Activated CD4-positive, CD25-positive, alpha-beta regulatory T cell treated with anti-CD3 and anti-CD28 coated beads, Interleukin-2, amount 50 U/mL, for 24 hours (primary cell): ENCODE results near the gene DGCR8.
A peak's percentile ranks its signal among the peaks of the same experiment; 100 is the strongest.
"Not testable (repeated sequence)": the region's sequence is repeated elsewhere in the genome, so short reads cannot be mapped to it uniquely, and the experiment has no call there.

Experiments
- ATAC-seq, 2 donors: fragments of 150-1000 bp; cut with Tn5 transposase; one replicate each; pipeline ENCODE4 v1.10.0; 2021; ENCODE audit warnings: mild to moderate bottlenecking in 1 of 2, moderate library complexity in 1 of 2

Gene DGCR8

GRCh38 chr22:20066617-20067383 lies 13.2 kb upstream of the DGCR8 start:
- no peak for ATAC-seq

- ATAC-seq = not testable (repeated sequence)
Observed at GRCh38 chr22:20067384-20067682, 12.7 kb upstream of the DGCR8 start.

GRCh38 chr22:20068640-20069039 lies 11.4 kb upstream of the DGCR8 start:
- no peak for ATAC-seq

GRCh38 chr22:20069331-20070042 lies 10.6 kb upstream of the DGCR8 start:
- ATAC-seq = no peak

GRCh38 chr22:20071524-20071972 lies 8.5 kb upstream of the DGCR8 start:
- no peak for ATAC-seq

GRCh38 chr22:20076627-20077172 lies 3.3 kb upstream of the DGCR8 start:
- ATAC-seq = no peak

GRCh38 chr22:20080445-20080775 lies 369 bp downstream of the DGCR8 start:
- ATAC-seq = peak; percentile 79 to 80

GRCh38 chr22:20080776-20081654 lies 974 bp downstream of the DGCR8 start:
- ATAC-seq = no peak

- no peak for ATAC-seq
Observed at GRCh38 chr22:20083157-20083890, 3.3 kb downstream of the DGCR8 start.

- no peak for ATAC-seq
Observed at GRCh38 chr22:20083891-20084546, 4.0 kb downstream of the DGCR8 start.

- no peak for ATAC-seq
Observed at GRCh38 chr22:20084547-20085413, 4.7 kb downstream of the DGCR8 start.

GRCh38 chr22:20085651-20086050 lies 5.6 kb downstream of the DGCR8 start:
- no peak for ATAC-seq

- ATAC-seq = no peak
Observed at GRCh38 chr22:20086101-20086599, 6.1 kb downstream of the DGCR8 start.

GRCh38 chr22:20086763-20087162 lies 6.7 kb downstream of the DGCR8 start:
- no peak for ATAC-seq

GRCh38 chr22:20087319-20088262 lies 7.5 kb downstream of the DGCR8 start:
- no peak for ATAC-seq

- ATAC-seq = no peak
Observed at GRCh38 chr22:20088263-20088648, 8.2 kb downstream of the DGCR8 start.

GRCh38 chr22:20089226-20089976 lies 9.4 kb downstream of the DGCR8 start:
- no peak for ATAC-seq

GRCh38 chr22:20089977-20090729 lies 10.1 kb downstream of the DGCR8 start:
- ATAC-seq = no peak
